Ovary (tissue), 9 donors: ENCODE measurements around the gene KRT86. TPM values are rescaled to one million over a fixed set of nuclear protein-coding genes. Genes with fewer than 3 reads are reported as not detected.

ENCODE experiments used
- DNase-seq, 5 donors: peaks; one replicate each; pipeline ENCODE4 v3.0.0-alpha.2; 2019 to 2020
- H3K27ac ChIP-seq, 2 donors: fragments of 200-600 bp; one replicate each; pipeline versions ENCODE4 v1.5.1 to v1.8.0; 2019 to 2022
- H3K27me3 ChIP-seq: fragments of 200-600 bp; one replicate; pipeline ENCODE4 v1.8.0; 2022
- H3K36me3 ChIP-seq: fragments of 200-600 bp; sonication (generic); one replicate; pipeline ENCODE4 v1.5.1; 2019
- H3K4me1 ChIP-seq: one replicate; pipeline ENCODE4 v1.8.1; 2013; ENCODE audit warnings: mild to moderate bottlenecking, moderate library complexity; ENCODE audit not compliant: insufficient read depth
- H3K4me3 ChIP-seq: fragments of 200-600 bp; sonication (generic); one replicate; pipeline ENCODE4 v1.5.1; 2017
- H3K9me3 ChIP-seq, 2 donors: fragments of 200-600 bp in 1 of 2; sonication (generic) in 1 of 2; one replicate each; pipeline versions ENCODE4 v1.5.1 to v1.8.1; 2013 to 2019; ENCODE audit warnings: mild to moderate bottlenecking in 1 of 2, moderate library complexity in 1 of 2
- EP300 ChIP-seq: sonication (generic); formaldehyde crosslinking; IDR thresholded peaks from one replicate; pipeline ENCODE4 v1.6.1; 2017; ENCODE audit warnings: antibody characterized with exemption
- POLR2A ChIP-seq: fragments of 450-650 bp; IDR thresholded peaks from one replicate; pipeline ENCODE4 v1.6.1; 2017; ENCODE audit warnings: antibody characterized with exemption, mild to moderate bottlenecking, moderate library complexity
- WGBS, 3 donors: extraction: QIAGEN DNeasy Blood & Tissue Kit in 1 of 3; methylation state at CpG; one replicate each; pipeline versions ENCODE4 v1.1.5 to v1.1.7; 2013 to 2017; 5-methylcytosine and 5-hydroxymethylcytosine counted together
- intact Hi-C, 4 donors: fragments of 100-400 bp; cut with DNase I; formaldehyde crosslinking; loops; one replicate each; pipeline versions ENCODE4 v1.11.0 to v1.15.1; 2022 to 2023
- polyA plus RNA-seq, 2 donors: library from polyadenylated mRNA; stranded (reverse); fragments of 200-250 nt in 1 of 2; fragments of 350-450 nt in 1 of 2; fragmentation: Illumina TruSeq in 1 of 2; extraction: RNeasy Lipid Tissue Mini Kit (QIAGEN cat#74804) in 1 of 2; gene quantifications; one replicate each; pipeline ENCODE4 v1.2.3, GENCODE V29; 2013 to 2014
- total RNA-seq, 7 donors: library from RNA; depleted of rRNA in 2 of 7; stranded (reverse); fragments of >200 nt in 2 of 7; fragmentation: NEBNext Ultra II Directional in 3 of 7; extraction: Animal tissue kit (Norgen Biotek cat#: 25700) in 3 of 7; gene quantifications; one replicate each; pipeline versions ENCODE4 v1.1.0 to v1.2.4, GENCODE V29; 2016 to 2023
- TF ChIP-seq, protein P1 (sequence below), 3 donors: fragments of 450-650 bp in 2 of 3; fragments of 200-600 bp in 1 of 3; IDR thresholded peaks; one replicate each; pipeline versions ENCODE4 v1.5.1 to v1.8.0; 2016 to 2022; ENCODE audit warnings: antibody characterized with exemption in 3 of 3, mild to moderate bottlenecking in 1 of 3
- donor health status: DM: no; HTN: no; CAD: no; lungs with moderate emphysema.
- donor health status: DM: no; HTN: no; CAD: no.
- donor health status: Bipolar disorder and iron deficiency.
- donor health status: DM: yes; HTN: yes; CAD: no.
- donor health status: DM: no; HTN: no; CAD: no.
- donor health status: DM: yes; HTN: yes; CAD: no.

Gene KRT86
- total and polyA plus RNA-seq, 9 donors = 0.69 TPM; not detected in 8

DNA sequence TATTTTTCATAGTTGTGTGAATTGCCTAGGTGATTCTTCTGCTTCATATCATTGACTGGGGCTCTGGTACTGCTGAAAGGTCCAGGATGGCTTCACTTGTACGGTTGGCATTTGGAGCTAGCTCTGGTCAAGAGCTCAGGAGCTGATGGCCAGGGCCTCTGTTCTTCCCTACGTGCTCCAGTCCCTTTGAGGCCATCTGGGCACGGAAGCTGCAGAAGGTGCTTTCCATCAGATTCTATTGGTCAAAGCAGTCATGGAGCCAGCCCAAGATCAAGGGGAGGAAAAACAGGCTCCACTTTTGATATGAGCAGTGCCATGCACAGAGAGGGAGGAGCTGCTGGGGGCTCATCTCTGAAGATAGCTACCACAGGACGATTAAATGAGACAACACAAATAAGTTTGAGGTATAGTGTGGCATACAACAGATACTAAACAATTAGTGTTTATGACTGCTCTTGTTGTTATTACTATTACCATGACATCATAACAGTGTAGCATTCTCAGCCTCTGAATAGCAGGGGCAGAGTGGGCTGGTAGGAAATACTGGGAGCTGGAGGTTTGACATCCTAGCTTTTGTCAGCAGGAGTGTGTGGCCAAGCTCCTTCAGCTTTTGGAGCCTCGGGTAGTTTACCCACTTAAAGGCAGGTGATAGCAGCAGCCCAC is 36.3 kb downstream of the KRT86 start:
- Histone ChIP-seq H3K4me1 (no peaks in the 10 kb centered on the region), H3K9me3 (no peaks in the 10 kb centered on the region), H3K27me3 (no peaks in the 10 kb centered on the region), H3K36me3 (no peaks in the 10 kb centered on the region), H3K4me3 (no peak overlapping the region), H3K27ac (no peak overlapping the region)
- intact Hi-C loops = no loop called here
- DNase-seq = no peak
- TF ChIP-seq, protein P1, sequence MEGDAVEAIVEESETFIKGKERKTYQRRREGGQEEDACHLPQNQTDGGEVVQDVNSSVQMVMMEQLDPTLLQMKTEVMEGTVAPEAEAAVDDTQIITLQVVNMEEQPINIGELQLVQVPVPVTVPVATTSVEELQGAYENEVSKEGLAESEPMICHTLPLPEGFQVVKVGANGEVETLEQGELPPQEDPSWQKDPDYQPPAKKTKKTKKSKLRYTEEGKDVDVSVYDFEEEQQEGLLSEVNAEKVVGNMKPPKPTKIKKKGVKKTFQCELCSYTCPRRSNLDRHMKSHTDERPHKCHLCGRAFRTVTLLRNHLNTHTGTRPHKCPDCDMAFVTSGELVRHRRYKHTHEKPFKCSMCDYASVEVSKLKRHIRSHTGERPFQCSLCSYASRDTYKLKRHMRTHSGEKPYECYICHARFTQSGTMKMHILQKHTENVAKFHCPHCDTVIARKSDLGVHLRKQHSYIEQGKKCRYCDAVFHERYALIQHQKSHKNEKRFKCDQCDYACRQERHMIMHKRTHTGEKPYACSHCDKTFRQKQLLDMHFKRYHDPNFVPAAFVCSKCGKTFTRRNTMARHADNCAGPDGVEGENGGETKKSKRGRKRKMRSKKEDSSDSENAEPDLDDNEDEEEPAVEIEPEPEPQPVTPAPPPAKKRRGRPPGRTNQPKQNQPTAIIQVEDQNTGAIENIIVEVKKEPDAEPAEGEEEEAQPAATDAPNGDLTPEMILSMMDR (IDR thresholded peaks at IDR 0.05) = no peak
- TF ChIP-seq EP300 (no peak), POLR2A (no peak)
- 70 to 77% (median 73%) methylated on average over 5 of the region's 5 CpGs for WGBS, 3 donors

DNA sequence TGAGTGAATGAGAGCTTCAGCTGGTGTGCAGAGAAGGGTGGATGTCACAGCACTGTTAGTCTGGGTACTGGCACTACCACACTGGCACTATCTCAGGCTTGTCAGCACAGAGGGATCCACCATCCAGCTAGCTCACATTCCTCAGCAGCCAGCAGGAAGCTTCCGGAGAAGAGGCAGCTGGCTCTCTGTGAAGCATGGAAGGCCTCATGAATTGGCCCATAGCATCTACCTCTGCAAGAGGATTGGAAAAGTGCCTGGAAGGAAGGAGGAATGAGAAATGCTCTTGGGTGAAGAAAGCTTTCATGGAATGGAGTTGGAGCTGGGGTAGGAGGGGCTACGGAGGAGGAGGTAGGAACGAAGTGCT is 36.8 kb downstream of the KRT86 start:
- H3K9me3 ChIP-seq = no peaks in the 10 kb centered on the region
- TF ChIP-seq, protein P1 (IDR thresholded peaks at IDR 0.05) = no peak
- no peak for TF ChIP-seq POLR2A
- no peak for TF ChIP-seq EP300
- intact Hi-C loops = no loop called here
- WGBS, 3 donors = 57 to 70% (median 70%) methylated on average over 3 of the region's 3 CpGs
- H3K4me3 ChIP-seq = no peak overlapping the region
- no peaks in the 10 kb centered on the region for H3K4me1 ChIP-seq
- H3K36me3 ChIP-seq = no peaks in the 10 kb centered on the region
- no peak for DNase-seq
- no peaks in the 10 kb centered on the region for H3K27me3 ChIP-seq
- no peak overlapping the region for H3K27ac ChIP-seq

DNA sequence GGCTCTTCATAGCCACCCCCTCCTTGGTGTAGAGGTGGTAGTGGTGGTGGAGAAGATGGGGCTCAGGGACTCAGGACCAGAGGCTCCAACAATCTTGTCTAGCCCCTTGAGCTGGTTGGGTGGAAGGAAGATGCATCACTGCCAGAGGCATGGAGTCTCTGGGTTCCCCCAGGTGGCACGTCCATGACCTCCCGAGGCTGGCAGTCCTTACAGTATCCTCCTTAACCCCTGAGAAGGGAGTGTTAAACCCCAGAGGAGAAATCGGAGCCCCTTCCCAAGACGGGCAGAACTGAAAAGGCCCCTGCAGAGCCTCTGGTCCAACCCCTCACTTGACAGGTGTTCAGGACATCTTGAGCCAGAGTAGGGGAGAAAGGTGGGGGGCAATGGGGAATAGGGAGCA is 37.6 kb downstream of the KRT86 start:
- H3K9me3 ChIP-seq = no peaks in the 10 kb centered on the region
- no peaks in the 10 kb centered on the region for H3K36me3 ChIP-seq
- no peak for TF ChIP-seq POLR2A
- TF ChIP-seq EP300 = no peak
- TF ChIP-seq, protein P1 (IDR thresholded peaks at IDR 0.05) = no peak
- H3K27ac ChIP-seq = no peak overlapping the region
- 61 to 79% (median 61%) methylated on average over 4 of the region's 4 CpGs for whole genome bisulfite sequencing, 3 donors
- H3K27me3 ChIP-seq = no peaks in the 10 kb centered on the region
- intact Hi-C loops = no loop called here
- no peaks in the 10 kb centered on the region for H3K4me1 ChIP-seq
- no peak for DNase-seq
- no peak overlapping the region for H3K4me3 ChIP-seq

DNA sequence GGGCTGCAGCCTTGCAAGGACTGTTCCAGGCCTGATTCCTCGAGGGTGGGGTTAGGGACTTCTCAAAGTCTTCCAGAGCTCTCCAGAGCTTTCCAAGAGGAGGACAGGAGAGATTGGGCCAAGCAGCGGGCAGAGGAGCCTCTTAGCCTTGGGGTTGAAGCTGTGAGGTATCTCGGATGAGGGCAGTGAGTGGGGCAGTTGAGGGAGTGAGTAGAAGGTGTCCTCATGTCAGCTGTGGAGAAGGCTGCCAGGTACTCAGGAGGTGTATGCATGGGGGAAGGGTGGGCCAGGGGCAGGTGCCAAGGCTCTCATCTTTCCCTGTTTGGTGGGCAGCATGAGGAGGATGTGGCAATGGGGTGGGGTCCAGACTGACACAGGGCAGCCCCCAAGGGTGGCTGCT is 39.0 kb downstream of the KRT86 start:
- Histone ChIP-seq H3K4me3 (no peak overlapping the region), H3K36me3 (no peaks in the 10 kb centered on the region), H3K27ac (no peak overlapping the region), H3K4me1 (no peaks in the 10 kb centered on the region), H3K27me3 (no peaks in the 10 kb centered on the region), H3K9me3 (no peaks in the 10 kb centered on the region)
- no peak for DNase-seq
- WGBS, 3 donors = 55 to 69% (median 56%) methylated on average over 3 of the region's 3 CpGs
- intact Hi-C loops = no loop called here
- TF ChIP-seq EP300 (no peak), POLR2A (no peak)
- TF ChIP-seq, protein P1 (IDR thresholded peaks at IDR 0.05) = no peak
